RPMI7951 (cell line): ENCODE results near the gene SHC1. TPM values are rescaled to one million over a fixed set of nuclear protein-coding genes. Genes with fewer than 3 reads are reported as not detected.
A peak's percentile ranks its signal among the peaks of the same experiment; 100 is the strongest.
"Not testable (repeated sequence)": the region's sequence is repeated elsewhere in the genome, so short reads cannot be mapped to it uniquely, and the experiment has no call there.

Source experiments
- DNase-seq: peaks from one replicate; pipeline ENCODE4 v3.0.0-alpha.2; 2012; ENCODE audit warnings: low read depth
- total RNA-seq: library from RNA; depleted of rRNA; stranded (reverse); fragments of >200 nt; shearing (Covaris generic); gene quantifications from 2 replicates; pipeline ENCODE4 v1.2.3, GENCODE V29; 2014

SHC1 gene
- total RNA-seq, 1 experiment from 2014 or later: 111 TPM

DNA sequence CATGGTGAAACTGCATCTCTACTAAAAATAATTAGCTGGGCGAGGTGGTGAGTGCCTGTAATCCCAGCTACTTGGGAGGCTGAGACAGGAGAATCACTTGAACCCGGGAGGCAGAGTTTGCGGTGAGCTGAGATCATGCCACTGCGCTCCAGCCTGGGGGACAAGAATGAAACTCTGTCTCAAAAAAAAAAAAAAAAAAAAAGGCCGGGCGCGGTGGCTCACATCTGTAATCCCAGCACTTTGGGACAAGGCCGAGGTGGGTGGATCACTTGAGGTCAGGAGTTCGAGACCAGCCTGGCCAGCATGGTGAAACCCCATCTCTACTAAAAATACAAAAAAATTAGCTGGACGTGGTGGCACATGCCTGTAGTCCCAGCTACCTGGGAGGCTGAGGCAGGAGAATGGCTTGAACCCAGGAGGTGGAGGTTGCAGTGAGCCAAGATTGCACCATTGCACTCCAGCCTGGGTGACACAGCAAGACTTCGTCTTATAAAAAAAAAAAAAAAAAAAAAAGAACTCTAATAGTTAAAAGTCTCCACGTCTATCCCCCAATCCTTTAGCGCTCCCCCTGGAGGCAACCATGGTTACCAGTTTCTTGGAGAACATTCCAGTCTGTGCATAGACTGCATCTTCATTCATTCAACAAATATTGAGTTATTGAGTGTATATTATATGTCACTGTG, 24.9 kb upstream of the SHC1 start:
- DNase-seq: peak; percentile 71

DNA sequence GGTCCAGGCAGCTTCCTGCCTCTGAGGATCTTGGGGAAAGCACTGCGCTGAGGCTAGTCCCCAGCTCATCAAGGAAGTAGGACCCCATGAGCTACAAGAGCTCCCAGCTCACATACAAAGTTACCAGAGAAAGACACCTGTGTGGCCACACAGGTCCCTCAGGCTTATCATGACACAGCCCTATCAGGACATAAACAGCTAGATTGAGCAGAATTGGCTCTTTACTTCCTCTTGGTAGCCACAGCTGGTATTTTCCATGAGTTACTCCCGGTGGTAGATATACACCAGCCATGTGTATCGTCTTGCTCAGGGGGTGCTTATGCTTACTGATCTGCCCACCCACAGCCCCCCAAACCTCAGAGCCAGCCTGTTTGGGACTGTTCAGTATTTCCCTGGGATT, 24.0 kb upstream of the SHC1 start:
- DNase-seq: no peak

DNA sequence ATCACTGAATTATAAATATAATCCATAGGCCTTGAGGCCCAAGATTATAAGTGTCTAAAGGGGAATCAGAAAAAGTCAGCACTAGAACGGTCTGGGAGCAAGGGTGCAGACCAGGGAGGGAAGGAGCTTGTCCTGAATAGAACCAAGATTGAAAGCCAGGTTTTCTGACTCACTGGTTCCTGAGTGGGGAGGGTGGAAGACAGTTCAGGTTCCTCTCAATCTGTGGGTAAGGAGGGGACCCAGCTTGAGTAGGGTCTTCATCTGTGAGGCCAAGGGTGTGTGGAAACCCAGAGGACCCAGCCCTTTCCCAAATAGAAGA, 23.7 kb upstream of the SHC1 start:
- DNase-seq: no peak

DNA sequence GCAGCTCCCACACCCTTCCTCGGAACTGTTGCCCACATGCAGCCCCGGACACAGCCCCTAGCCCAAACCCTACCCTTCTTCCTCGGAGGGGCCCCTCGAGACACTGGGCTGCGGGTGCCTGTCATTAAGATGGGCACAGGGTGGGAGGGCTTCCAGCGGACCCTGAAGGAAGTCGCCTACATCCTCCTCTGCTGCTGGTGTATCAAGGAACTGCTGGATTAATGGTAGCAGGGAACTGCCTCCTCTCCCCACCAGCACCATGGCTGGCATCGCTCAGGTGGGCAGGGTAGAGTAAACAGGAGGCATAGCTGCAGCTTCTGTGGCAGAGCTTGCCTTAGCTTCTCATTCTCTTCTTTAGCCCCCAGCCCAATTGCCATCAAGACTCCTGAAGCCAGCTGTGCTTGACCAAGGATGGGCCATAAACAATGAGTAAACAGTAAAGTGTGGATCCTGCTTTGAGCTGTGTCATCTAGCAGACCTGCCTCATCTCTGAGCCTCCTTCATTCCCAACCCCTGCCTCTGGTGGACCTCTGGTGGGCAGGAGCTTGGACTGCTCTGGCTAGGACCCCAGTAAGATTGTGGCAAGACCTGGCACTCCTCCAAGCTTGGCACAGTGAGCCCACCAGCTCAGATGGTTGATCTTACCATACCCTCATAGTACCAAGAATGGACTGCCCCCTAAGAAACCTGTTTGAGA, 23.2 kb upstream of the SHC1 start, which contains the start of gene LENEP:
Gene LENEP (plus strand): TSS at position 15 of the 697 bp plus-strand sequence. CDS start 22 bp downstream, at position 37.
- DNase-seq: no peak

DNA sequence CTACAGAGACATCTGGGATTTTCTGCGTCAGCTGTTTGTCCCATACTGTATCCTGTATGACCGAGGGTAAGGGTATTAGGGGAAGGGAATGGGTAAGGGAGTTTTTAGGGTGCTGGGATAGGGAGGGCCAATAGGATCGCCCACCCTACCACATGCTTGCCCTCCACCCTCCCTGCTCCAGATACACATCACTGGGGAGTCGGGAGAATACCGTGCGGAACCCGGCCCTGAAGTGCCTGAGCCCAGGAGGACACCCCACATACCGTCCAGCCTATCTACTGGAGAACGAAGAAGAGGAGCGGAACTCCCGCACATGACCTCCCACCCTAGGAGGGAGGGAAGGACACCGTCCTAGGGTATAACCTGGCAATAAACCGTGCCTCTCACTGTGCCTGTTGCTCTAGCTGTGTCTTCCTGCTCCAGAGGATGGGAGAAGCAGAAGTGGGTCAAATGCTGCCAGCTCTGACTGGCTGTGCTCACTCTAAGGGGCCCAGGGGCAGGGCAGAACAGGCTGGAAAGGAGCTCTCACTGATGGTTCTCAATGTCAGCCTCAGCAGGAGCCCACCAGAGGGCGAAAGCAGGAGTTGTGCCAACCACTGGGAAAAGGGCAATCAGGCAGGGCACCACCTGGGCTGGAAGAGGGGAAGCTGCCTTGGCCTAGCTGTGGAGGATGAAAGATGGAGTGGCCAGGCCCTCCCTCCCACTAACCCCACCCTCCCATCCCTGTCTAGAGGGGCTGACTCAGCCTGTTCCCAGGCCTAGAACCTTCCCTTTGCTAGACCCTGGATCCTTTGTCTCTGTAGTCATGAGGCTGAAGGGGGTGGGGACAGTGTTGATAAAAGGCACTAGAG, 22.4 kb upstream of the SHC1 start:
- DNase-seq: no peak

DNA sequence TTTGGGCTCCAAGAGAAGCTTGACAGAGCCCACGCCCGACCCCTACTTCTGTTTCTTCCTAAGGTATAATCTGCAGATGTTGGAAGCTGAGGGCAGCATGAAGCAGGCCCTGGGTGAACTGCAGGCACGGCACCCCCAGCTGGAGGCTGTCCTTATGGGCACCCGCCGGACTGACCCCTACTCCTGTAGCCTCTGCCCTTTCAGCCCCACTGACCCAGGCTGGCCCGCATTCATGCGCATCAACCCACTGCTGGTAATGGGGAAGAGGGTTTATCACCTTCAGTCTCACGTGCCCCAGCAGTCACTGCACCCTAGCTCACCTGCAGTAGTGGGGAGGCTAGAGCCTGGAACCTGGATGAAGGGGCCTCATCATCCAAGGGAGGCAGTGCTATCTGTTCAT, 19.7 kb upstream of the SHC1 start:
- no peak for DNase-seq

DNA sequence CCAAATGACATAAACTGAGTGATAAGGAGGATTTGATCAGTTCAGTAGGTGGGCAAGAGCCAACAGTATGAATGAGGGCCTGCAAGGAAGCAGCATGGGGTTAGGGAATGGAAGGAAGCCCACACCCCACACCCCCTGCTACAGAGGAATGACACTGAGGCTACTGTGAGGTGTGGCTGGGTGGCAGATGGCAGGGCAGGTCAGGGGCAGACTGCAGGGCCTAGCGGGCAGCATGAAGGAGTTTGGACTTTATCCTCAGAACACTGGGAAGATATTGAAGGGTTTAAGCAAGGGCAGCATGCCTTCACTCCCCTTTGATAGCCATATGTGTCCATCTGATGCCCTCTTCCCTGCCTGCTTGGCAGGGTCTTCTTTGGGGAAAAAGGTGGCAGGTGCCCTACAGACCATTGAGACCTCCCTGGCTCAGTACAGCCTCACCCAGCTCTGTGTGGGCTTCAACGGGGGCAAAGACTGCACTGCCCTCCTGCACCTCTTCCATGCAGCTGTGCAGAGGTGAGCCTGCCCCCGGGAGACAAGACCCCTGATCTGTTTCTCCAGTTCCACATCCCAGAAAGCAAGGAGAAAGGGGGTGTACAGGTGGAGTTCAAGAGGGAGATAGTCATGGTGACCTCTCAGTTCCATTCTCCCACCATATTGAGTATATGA, 18.8 kb upstream of the SHC1 start:
- no peak for DNase-seq

DNA sequence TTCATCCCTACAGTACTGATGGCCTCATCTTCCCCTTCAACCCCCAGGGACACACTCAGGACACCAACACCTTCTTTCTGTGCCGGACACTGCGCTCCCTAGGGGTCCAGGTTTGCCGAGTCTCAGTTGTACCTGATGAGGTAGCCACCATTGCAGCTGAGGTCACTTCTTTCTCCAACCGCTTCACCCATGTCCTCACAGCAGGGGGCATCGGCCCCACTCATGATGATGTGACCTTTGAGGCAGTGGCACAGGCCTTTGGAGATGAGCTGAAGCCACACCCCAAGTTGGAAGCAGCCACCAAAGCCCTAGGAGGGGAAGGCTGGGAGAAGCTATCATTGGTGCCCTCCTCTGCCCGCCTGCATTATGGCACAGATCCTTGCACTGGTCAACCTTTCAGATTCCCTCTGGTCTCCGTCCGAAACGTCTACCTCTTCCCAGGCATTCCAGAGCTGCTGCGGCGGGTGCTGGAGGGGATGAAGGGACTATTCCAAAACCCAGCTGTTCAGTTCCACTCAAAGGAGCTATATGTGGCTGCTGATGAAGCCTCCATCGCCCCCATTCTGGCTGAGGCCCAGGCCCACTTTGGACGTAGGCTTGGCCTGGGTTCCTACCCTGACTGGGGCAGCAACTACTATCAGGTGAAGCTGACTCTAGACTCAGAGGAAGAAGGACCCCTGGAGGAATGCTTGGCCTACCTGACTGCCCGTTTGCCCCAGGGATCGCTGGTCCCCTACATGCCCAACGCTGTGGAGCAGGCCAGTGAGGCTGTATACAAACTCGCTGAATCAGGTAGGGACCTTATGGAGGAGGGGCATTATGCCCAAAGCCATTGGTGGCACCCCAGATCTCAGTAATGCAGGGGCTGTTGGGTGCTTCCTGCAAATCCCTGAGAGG, 17.8 kb upstream of the SHC1 start:
- no peak for DNase-seq

DNA sequence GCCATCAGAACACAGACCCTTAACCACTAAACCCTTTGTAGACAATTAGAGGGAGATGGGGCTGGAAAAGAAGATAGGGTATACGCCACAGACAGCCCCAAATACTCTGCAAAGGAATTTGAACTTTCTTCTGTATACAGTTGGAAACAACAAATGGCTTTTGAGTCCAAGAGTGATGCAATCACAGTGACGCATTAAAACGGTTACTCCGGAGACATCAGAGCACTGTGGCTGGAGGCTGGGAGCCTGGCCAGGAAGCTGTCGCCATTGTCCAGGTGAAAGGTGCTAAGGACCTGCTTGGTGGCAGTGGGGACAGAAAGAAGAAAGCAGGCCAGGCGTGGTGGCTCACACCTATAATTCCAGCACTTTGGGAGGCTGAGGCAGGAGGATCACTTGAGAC, 16.8 kb upstream of the SHC1 start:
- no peak for DNase-seq

DNA sequence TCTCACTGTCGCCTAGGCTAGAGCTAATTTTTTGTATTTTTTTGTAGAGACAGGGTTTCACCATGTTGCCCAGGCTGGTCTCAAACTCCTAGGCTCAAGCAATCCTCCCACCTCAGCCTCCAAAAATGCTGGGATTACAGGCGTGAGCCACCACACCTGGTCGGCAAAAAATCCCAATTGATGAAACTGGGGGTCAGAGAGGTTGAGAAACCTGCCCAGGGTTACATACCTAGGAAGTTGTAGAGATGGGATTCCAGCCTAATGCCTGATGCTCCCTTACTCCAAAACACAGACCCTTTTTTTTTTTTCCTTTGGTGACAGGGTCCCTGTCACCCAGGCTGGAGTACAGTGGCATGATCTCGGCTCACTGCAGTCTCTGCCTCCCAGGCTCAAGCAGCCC, 16.2 kb upstream of the SHC1 start:
- not testable (repeated sequence) for DNase-seq

DNA sequence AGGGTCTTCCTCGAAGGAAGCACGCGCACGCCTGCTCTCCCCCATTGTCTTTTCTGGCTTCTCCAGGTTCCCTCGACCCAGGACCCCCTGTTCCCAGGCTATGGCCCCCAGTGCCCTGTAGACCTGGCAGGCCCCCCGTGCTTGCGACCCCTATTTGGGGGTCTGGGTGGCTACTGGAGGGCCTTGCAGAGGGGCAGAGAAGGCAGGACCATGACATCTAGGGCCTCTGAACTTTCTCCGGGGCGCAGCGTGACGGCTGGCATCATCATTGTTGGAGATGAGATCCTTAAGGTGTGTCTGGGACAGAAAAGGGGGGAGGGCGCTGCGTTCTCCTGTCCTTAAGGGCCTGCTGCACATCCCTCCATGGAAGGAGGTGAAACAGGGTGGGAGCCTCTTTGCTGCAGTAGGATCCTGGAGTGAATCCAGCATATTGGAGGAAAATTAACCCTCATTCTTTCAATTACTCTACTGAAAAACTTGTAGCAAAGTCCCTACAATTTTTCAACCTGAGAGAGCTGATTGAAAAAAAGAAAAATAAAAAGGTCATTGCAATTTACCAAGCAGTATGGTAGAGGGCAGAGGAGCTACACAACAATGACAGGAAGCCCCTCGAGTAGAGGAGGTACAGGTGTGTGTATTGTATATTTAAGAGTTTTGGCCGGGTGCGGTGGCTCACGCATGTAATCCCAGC, 13.4 kb upstream of the SHC1 start:
- DNase-seq: no peak

DNA sequence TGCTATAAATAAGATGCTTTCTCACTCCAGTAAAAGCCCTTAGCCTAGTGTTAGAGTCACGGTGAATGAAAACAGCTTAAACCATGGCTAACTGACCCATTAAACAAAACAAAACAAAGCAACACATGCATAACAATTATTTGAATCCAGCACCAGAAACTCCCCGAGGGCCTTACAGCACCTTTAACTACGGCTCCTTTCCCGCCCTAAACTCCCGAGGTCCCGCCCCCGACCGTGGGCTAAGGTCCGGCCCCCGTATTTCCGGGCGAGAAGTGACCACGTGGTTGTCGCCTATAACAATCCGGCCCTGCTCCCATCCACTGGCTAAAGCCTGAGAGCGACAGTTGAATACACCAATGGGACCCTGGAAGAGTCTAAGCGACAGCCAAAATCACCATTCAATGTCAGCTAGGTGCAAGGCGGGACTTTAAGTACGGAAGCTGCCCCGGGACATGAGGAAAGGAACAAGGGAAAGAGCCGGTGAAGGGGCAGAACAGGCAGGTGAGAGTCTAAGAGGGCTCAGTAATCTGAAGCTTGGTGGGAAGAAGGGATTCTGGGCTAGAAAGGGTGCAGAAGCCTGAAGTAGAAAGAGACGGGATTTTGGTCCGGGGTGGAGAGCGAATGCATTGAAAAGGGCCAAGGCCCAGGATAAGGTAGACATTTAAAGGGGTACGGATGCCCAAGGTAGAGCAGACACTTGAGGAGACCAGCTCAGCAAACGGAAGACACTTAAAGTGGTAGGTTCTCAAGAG, 12.5 kb upstream of the SHC1 start, which contains the start of gene FLAD1:
Gene FLAD1 (plus strand): TSS at position 448 of the 752 bp plus-strand sequence. CDS start 351 bp downstream, outside the sequence.
- peak; percentile 100 for DNase-seq

DNA sequence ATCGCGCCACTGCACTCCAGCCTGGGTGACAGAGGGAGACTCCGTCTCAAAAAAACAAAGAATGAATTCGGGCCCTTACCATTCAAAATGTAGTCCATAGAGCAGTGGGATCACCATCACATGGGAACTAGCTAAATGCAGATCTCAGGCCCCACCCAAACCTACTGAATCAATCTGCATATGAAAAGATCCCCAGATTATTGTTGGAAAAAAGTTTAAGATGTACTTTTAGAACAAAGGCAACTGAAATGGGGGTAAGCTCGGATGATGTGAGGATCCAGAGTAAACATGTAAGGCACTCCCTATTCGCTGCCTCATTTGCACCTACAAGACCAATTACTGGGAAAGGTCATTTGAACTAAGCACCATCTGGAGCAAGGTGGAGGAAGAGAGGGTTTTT, 11.8 kb upstream of the SHC1 start:
- no peak for DNase-seq

DNA sequence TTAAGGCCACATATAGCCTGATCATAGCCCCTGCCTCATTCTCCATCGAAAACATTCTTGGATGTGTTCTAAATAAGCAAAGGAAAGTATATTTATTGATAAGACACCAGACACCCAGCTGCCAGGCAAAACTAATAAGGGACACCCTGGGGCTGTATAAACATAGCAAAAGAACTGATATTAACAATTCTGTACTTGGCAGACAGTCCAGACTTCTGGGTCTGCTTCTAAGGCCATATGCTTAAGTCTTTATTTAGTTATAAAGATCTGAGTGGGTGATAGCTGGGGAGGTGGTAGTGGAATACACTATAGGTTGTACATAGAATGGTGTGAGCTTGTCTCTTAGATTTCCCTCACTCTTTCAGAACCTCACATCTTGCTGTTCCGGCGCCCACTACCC, 7.8 kb upstream of the SHC1 start:
- no peak for DNase-seq

DNA sequence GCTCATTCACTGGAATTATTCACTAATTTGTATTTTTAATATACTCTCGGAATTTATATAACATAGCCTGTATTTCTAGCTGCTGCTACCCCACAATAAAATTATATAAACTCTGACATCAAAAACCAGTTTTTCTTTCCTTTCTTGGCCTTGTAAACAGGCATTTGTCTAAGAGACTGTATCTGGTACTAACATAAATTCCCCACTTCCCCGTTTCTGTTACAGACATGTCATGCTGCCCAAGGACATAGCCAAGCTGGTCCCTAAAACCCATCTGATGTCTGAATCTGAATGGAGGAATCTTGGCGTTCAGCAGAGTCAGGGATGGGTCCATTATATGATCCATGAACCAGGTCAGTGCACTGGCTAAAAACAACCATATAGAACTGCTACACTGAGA, 7.2 kb upstream of the SHC1 start:
- DNase-seq: not testable (repeated sequence)

DNA sequence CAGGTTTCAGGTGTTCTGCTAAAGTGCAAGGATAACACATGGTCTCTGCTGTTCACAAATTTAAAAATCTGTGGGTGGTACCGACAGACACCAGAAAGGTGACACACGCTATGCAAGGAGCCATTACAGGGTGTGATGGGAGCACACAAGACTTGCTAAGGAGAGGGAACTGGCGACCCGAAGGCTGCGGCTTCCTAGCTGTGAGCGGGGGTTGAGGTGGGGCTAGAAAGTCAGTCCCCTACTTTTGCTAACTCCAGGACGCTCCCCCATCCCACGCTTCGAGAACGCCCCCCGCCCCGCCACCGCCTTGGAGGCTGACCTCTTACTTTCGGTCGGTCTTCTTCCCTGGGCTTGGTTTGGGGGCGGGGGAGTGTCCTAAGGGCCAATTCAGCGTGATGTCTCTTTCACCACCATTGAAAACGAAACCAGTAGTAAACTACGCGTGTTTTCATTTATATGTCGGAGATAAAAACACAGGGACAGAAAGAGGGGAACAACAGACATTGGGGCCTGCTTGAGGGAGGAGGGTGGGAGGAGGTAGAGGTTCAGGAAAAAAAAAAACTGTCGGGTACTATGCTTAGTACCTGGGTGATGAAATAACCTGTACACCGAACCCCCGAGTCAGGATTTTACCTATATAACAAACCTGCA, 5.0 kb upstream of the SHC1 start:
- DNase-seq: peak; percentile 56

DNA sequence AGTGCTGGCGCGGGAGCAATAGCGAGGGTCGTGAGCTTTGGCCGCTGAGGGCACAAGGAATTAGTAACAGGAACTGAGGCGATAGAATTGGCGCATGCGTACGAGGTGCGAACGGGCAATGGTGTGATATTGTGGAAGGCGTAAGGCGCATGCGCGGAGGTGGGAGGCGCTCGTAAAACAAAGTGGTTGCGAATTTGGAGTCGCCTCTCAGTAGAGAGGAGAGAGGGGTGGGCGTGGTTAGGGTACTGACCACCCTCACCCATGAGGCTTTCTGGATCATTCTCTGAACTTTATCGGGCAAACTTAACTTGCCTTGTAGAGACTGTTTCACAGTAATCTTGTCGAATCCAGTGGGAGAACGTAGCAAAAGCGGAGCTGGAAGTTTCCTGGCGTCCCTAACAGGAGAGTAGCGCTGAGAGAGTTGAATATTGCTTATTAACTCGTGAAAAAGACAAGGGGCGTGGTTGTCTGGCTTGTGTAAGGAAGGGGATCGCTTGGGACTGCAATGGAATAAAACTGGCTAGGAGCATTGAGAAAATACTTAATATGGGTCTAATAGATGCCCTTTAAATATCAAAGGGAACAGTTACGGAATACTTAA, 4.4 kb upstream of the SHC1 start:
- DNase-seq: peak; percentile 92

DNA sequence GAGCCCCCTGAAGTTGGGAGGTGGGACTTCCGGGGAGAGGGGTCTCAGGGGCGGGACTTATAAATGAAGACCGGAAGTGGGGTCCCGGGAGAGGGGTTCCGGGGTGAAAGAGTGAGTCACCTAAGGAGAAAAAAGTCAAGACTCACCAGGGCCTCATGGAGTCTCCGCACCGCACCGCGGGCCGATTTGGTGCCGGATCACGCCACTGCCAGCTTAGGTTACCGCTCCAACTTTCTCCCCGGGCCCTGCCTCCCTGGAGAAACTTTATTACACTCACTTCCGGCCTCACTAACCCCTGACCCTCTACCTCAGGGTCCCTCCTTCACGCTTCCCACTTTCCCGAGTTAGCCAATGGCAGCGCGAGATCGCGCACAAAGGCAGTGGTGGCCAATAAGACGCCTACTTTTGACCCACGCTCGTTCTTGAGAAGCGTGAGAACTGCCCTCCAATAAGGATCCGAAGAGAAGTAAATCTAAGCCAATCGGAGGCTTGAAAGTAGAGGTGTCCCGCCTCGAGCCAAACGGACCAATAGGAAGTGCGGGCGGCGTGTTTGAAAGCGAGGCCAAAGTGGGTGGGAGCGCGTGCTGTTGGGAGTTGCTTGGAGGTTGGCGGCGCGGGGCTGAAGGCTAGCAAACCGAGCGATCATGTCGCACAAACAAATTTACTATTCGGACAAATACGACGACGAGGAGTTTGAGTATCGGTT, 3.7 kb upstream of the SHC1 start, which contains the start of gene CKS1B:
Gene CKS1B (plus strand): TSS at position 580 of the 706 bp plus-strand sequence. CDS start 65 bp downstream, at position 645.
- peak; percentile 100 for DNase-seq
